DOHH2 (cell line): ENCODE data around the gene NPRL2.

Experiments
- H3F3A ChIP-seq: fragments of 200-600 bp; sonication (generic), shearing (Covaris generic); 2 replicates; pipeline ENCODE4 v1.6.0; 2016; ENCODE audit warnings: antibody characterized with exemption, mild to moderate bottlenecking; ENCODE audit not compliant: control insufficient read depth, insufficient read depth
- H3K27ac ChIP-seq: fragments of 200-600 bp; sonication (generic); 2 replicates; pipeline ENCODE4 v1.5.1; 2014; ENCODE audit warnings: low read depth, mild to moderate bottlenecking, low read length, moderate library complexity
- H3K27me3 ChIP-seq: fragments of 200-600 bp; sonication (generic); 2 replicates; pipeline ENCODE4 v1.6.1; 2014; ENCODE audit warnings: mild to moderate bottlenecking, low read length, mixed read lengths; ENCODE audit not compliant: control insufficient read depth
- H3K36me3 ChIP-seq: fragments of 200-600 bp; sonication (generic); 2 replicates; pipeline ENCODE4 v1.6.1; 2014; ENCODE audit warnings: mild to moderate bottlenecking, low read length, moderate library complexity, mixed read lengths; ENCODE audit not compliant: control insufficient read depth
- H3K4me1 ChIP-seq: fragments of 200-600 bp; sonication (generic); 2 replicates; pipeline ENCODE4 v1.6.1; 2014; ENCODE audit warnings: mild to moderate bottlenecking, low read length, mixed read lengths; ENCODE audit not compliant: control insufficient read depth
- H3K4me2 ChIP-seq: fragments of 200-600 bp; sonication (generic); 2 replicates; pipeline ENCODE4 v1.6.0; 2014; ENCODE audit warnings: mild to moderate bottlenecking, low read length, moderate library complexity
- H3K4me3 ChIP-seq: fragments of 200-600 bp; sonication (generic); 2 replicates; pipeline ENCODE4 v1.5.1; 2014; ENCODE audit warnings: mild to moderate bottlenecking, low read length, mixed read lengths
- H3K79me2 ChIP-seq: fragments of 200-600 bp; sonication (generic); 2 replicates; pipeline ENCODE4 v1.6.1; 2014; ENCODE audit warnings: mild to moderate bottlenecking, low read length, mixed read lengths; ENCODE audit not compliant: control insufficient read depth
- H3K9me2 ChIP-seq: fragments of 200-600 bp; sonication (generic); replicated peaks from 2 replicates; pipeline ENCODE4 v1.6.1; 2014; ENCODE audit warnings: mild to moderate bottlenecking, low read length, mixed read lengths; ENCODE audit not compliant: control insufficient read depth
- H3K9me3 ChIP-seq: fragments of 200-600 bp; sonication (generic); 2 replicates; pipeline ENCODE4 v1.6.1; 2014; ENCODE audit warnings: antibody characterized with exemption, low read length, mixed read lengths; ENCODE audit not compliant: control insufficient read depth, insufficient read depth
- H4K20me1 ChIP-seq: fragments of 200-600 bp; sonication (generic); 2 replicates; pipeline ENCODE4 v1.6.0; 2014; ENCODE audit warnings: low read depth, mild to moderate bottlenecking, antibody characterized with exemption, low read length, moderate library complexity; ENCODE audit not compliant: control insufficient read depth, insufficient read depth
- EZH2phosphoT487 ChIP-seq: fragments of 200-600 bp; sonication (generic); IDR thresholded peaks from 2 replicates; pipeline ENCODE4 v1.6.1; 2017; ENCODE audit warnings: borderline replicate concordance, mild to moderate bottlenecking, antibody characterized with exemption, low read length, moderate library complexity, mixed read lengths
- TF ChIP-seq, protein P1 (sequence below): fragments of 200-600 bp; sonication (generic); IDR thresholded peaks from one replicate; pipeline ENCODE4 v1.5.1; 2014; ENCODE audit warnings: antibody characterized with exemption, mild to moderate bottlenecking, low read depth, low read length; ENCODE audit not compliant: poor library complexity, severe bottlenecking

NPRL2 gene

DNA sequence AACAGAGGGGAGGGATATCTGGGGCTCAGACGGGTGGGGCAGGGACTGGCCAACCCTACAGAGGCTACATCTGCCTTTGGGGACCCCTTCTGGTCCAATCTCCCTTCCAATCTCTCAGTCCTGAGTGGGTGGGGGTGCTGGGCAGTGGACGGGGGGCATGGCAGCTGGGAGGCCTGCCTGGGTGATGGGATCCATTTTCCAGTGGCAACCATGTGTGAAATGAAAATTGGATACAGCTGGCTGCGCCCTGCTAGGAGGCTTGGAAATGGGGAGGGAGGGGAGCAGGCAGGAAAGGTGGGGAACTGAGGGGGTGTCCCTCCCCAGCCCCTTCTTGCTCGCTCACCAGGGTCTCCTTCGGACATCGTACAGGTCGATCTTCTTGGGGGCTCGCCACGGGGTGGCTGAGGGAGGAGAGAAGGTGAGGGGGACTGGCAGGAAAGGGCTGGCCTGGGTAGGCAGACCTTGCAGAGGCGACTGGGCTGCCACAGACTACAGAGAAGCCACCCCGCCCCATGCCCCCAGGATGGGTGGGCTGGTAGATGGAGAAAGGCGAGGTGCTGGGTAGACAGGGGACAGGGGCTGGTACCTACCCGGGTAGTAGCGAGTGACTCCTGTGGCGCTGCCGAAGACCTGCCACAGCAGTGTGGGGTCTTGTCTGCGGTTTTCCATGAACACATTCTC lies 30.0 kb upstream of the NPRL2 start:
- Histone ChIP-seq H3K9me2 (no peaks in the 10 kb centered on the region), H3K79me2 (no peaks in the 10 kb centered on the region), H3K36me3 (no peaks in the 10 kb centered on the region), H3F3A (no peaks in the 10 kb centered on the region), H4K20me1 (no peaks in the 10 kb centered on the region), H3K4me2 (no peak overlapping the region), H3K9me3 (no peaks in the 10 kb centered on the region), H3K27ac (no peak overlapping the region), H3K4me1 (no peaks in the 10 kb centered on the region), H3K27me3 (no peaks in the 10 kb centered on the region), H3K4me3 (no peak overlapping the region)
- TF ChIP-seq, protein P1, sequence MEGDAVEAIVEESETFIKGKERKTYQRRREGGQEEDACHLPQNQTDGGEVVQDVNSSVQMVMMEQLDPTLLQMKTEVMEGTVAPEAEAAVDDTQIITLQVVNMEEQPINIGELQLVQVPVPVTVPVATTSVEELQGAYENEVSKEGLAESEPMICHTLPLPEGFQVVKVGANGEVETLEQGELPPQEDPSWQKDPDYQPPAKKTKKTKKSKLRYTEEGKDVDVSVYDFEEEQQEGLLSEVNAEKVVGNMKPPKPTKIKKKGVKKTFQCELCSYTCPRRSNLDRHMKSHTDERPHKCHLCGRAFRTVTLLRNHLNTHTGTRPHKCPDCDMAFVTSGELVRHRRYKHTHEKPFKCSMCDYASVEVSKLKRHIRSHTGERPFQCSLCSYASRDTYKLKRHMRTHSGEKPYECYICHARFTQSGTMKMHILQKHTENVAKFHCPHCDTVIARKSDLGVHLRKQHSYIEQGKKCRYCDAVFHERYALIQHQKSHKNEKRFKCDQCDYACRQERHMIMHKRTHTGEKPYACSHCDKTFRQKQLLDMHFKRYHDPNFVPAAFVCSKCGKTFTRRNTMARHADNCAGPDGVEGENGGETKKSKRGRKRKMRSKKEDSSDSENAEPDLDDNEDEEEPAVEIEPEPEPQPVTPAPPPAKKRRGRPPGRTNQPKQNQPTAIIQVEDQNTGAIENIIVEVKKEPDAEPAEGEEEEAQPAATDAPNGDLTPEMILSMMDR, result no peak
- no peak for TF ChIP-seq EZH2phosphoT487

DNA sequence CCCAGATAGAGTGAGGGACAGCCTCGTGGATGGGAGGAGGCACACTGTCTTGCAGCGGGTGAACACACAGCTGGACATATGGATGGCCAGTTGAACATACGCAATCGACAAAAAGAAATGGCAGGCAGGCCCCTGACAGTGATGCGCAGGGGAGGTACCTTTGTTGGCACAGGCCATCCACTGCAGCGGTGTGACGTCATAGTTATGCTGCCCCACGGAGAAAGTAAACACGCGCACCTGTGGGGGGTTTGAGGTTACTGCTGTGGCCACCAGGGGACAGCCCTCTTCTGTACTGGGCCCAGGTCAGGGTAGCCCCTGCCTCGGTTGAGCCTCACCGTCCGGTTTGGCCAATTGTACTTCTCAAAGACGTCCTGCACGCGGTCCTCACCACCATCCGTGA lies 28.2 kb upstream of the NPRL2 start:
- Histone ChIP-seq H3K4me2 (no peak overlapping the region), H3K27me3 (no peaks in the 10 kb centered on the region)
- TF ChIP-seq, protein P1, result no peak
- TF ChIP-seq EZH2phosphoT487, result no peak

DNA sequence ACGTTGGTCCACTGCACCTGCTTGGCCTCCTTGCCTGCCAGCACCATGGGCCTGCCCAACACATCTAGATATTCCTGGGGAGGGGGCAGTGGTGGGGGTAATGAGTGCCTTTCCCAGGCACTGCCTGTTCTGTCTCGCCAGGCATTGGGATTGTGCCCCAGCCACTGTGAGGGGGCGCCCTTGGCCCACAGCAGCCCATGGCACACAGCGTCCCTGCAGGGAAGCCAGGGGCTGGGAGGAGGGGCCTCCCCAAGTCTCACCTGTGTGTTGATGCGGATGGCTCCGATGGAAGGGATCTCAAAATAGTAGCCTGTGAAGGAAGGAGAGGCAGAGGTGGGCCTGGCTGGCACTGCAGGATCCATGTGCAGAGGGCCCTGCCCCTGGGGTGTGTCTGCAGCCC lies 27.4 kb upstream of the NPRL2 start:
- Histone ChIP-seq H3K4me1 (no peaks in the 10 kb centered on the region), H3K79me2 (no peaks in the 10 kb centered on the region), H3K4me3 (no peak overlapping the region), H3K27me3 (no peaks in the 10 kb centered on the region), H3K36me3 (no peaks in the 10 kb centered on the region), H4K20me1 (no peaks in the 10 kb centered on the region), H3K4me2 (no peak overlapping the region), H3K9me2 (no peaks in the 10 kb centered on the region), H3F3A (no peaks in the 10 kb centered on the region), H3K9me3 (no peaks in the 10 kb centered on the region), H3K27ac (no peak overlapping the region)
- TF ChIP-seq EZH2phosphoT487, result no peak
- TF ChIP-seq, protein P1, result no peak

More for the DNA sequence above, 28.2 kb upstream of the NPRL2 start:
- no peak overlapping the region for H3K4me3 ChIP-seq
- no peaks in the 10 kb centered on the region for H3K79me2 ChIP-seq
- H3K27ac ChIP-seq, result no peak overlapping the region
- H3K9me2 ChIP-seq, result no peaks in the 10 kb centered on the region
- H3F3A ChIP-seq, result no peaks in the 10 kb centered on the region
- H3K9me3 ChIP-seq, result no peaks in the 10 kb centered on the region
- H4K20me1 ChIP-seq, result no peaks in the 10 kb centered on the region
- no peaks in the 10 kb centered on the region for H3K4me1 ChIP-seq
- H3K36me3 ChIP-seq, result no peaks in the 10 kb centered on the region
